ENCODE data around the gene GPRASP3.
"Not testable (repeated sequence)": the region's sequence is repeated elsewhere in the genome, so short reads cannot be mapped to it uniquely, and the experiment has no call there.

GPRASP3 gene

DNA sequence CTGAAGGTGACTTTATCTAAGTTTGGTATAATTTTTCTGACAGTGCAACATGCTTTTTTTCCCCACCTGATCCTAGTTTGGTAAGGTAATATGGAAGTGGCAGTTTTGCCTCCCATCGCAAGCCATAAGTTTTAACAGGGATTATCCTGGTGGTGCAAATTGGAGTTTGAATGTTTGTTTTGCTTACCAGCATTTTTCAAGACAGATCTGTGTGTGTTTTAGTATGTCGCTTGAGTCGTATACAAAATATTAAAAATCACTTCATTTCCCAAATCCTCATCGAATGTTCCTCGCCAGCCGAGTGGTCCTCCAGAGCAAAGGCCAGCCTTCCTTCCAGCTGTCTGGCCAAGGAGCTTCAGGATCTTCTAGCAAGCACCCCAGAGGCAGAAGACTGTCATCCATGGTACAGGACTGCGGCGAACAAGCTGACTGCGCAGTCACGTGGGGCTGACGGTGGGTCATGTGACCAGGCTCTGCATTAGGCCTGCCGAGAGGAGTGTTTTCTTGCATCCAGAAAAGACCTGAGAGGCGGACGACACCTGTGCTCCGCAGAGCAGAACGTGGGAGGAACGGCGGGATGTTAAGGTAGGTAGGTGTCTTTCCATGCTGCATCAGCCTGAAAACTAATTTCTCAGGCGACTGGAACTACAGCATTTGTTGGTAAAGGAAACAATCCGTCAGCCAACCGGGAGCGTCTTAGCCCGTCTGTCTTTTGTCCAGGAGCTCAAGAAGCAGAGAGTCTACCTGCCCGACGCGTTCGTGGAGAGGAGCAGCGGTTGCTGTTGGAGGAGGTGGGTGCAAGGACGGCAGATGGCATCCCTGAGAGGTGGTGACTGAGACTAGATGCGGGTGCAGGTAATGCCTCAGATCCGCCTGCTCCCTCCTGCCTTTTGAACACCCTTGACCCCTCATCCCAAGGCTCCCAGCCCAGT is at the start of gene GPRASP3:
Gene GPRASP3, plus strand, starts transcription at position 507 of the 932 bp plus-strand sequence. CDS start 28,253 bp downstream, outside the sequence.
- in situ Hi-C loops (cut with MboI; ENCODE audit: low sequenced_read_pairs): no loop called here

- in situ Hi-C loops (cut with MboI; ENCODE audit: low sequenced_read_pairs): no loop called here
Measured at GRCh38 chrX:102672856-102673255, 47.7 kb upstream of the GPRASP3 start.

- in situ Hi-C loops (cut with MboI; ENCODE audit: low sequenced_read_pairs): not testable (repeated sequence)
Measured at GRCh38 chrX:102677479-102677878, 43.1 kb upstream of the GPRASP3 start.

GRCh38 chrX:102684772-102685520 is 35.6 kb upstream of the GPRASP3 start:
- in situ Hi-C loops (cut with MboI; ENCODE audit: low sequenced_read_pairs): no loop called here

GRCh38 chrX:102694749-102695148 is 25.8 kb upstream of the GPRASP3 start:
- in situ Hi-C loops (cut with MboI; ENCODE audit: low sequenced_read_pairs): no loop called here

- in situ Hi-C loops (cut with MboI; ENCODE audit: low sequenced_read_pairs): no loop called here
Measured at GRCh38 chrX:102696306-102696705, 24.2 kb upstream of the GPRASP3 start.

- in situ Hi-C loops (cut with MboI; ENCODE audit: low sequenced_read_pairs): no loop called here
Measured at GRCh38 chrX:102697494-102697893, 23.0 kb upstream of the GPRASP3 start.

DNA sequence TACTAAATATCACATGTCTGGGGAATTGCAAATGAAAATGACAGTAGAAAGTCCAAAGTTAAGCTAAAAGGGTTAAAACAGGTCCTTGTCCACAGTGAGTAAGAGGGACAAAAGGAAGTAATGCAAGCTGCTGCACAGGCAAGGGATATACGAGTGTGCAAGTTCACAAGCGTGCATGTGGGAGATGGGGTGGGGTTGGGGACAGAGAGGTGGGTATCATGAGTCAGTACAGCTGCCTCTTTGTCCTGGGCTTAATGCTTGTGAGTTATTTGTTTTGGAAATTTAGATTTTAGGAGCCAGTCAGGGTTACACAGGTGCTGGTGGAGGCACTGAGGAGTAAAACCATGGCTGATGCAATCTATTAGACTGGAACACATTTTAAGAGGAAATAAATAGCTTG is 11.6 kb upstream of the GPRASP3 start:
- in situ Hi-C loops (cut with MboI; ENCODE audit: low sequenced_read_pairs): no loop called here

- in situ Hi-C loops (cut with MboI; ENCODE audit: low sequenced_read_pairs): no loop called here
Measured at GRCh38 chrX:102711872-102712215, 8.7 kb upstream of the GPRASP3 start.

DNA sequence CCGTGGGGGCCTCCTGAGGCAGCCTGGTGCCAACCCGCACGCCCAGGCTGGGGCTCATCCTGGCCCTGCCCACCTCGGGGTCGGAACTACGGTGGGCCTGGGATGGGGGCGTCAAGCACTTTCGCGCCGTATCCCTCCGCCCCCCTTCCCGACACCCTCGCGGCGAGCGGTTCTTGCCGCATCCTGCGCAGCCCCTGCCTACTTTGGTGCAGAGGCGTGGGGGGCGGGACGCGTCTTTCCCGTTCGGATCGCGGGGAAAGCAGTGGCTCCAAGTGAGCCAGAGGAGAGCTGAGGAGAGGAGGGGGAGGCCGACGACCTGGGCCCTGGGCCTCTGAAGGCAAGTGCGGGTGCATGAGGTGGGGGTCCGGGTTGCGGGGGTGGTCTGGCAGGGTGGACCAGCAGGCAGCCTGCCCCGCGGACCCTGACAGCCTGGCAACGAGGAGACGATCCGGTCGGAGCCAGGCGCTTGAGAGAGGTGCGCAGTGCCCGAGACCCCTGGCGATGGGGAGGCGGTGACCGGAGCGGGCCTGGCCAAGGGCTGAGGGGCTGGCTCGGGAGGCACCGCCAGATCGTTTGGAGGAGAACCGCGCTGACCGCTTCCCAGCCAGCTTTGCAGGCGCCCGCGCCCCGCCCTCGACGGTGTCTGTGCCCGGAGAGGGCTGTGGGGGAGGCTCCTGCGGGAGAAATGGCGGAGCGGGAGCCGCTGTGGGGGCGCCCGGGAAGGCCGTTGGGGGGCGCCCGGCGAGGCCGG is 8.2 kb upstream of the GPRASP3 start, which contains the start of gene GPRASP2:
Gene GPRASP2, plus strand, starts transcription at position 233 of the 751 bp plus-strand sequence. CDS start 2,422 bp downstream, outside the sequence.
- in situ Hi-C loops (cut with MboI; ENCODE audit: low sequenced_read_pairs): no loop called here

DNA sequence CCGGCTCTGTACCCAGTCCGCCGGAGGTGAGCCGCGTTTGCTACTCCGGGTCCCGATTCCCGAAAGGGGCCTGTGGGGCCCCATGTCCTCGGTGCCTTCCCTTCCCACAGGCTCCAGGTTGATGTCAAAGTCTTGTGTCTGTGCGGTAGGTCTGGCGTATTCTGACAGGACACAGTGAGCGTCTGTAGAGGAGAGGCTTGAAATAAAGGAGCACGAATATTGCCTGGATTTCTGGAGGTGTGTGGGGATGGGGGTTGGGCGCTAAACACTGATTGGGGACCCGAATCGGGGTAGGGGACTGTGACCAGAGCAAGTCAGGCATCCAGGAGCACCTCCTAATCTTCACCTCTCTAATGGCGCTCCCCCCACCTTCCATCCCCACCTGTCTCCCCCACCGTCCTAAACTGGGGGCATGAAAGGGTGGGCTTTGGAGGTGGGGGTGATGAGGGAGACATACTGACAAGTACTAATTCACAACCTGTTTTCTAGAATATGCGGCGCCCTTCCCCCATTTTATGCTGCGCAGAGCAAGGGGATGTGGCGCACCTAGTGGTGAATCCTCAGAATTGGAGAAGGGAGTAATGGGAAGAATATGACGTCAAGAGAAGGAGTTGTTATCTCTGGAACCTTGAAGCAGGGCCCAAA is 7.4 kb upstream of the GPRASP3 start:
- in situ Hi-C loops (cut with MboI; ENCODE audit: low sequenced_read_pairs): no loop called here

DNA sequence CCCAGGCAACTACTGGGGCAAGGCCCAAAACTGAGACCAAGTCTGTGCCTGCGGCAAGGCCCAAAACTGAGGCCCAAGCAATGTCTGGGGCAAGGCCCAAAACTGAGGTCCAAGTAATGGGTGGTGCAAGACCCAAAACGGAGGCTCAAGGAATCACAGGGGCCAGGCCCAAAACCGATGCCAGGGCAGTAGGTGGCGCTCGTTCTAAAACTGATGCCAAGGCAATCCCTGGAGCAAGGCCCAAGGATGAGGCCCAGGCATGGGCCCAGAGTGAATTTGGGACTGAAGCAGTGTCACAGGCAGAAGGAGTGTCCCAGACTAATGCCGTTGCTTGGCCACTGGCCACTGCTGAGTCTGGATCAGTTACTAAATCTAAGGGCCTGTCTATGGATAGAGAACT is 5.5 kb upstream of the GPRASP3 start:
- in situ Hi-C loops (cut with MboI; ENCODE audit: low sequenced_read_pairs): no loop called here

DNA sequence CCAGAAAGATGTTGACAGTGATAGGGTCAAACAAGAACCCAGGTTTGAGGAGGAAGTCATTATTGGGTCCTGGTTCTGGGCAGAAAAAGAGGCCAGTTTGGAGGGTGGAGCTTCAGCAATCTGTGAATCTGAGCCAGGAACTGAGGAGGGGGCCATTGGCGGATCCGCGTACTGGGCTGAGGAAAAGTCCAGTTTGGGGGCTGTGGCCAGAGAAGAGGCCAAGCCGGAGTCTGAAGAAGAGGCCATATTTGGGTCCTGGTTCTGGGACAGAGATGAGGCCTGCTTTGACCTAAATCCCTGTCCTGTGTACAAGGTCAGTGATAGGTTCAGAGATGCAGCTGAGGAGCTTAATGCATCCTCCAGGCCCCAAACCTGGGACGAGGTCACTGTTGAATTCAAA is 4.6 kb upstream of the GPRASP3 start:
- in situ Hi-C loops (cut with MboI; ENCODE audit: low sequenced_read_pairs): no loop called here

DNA sequence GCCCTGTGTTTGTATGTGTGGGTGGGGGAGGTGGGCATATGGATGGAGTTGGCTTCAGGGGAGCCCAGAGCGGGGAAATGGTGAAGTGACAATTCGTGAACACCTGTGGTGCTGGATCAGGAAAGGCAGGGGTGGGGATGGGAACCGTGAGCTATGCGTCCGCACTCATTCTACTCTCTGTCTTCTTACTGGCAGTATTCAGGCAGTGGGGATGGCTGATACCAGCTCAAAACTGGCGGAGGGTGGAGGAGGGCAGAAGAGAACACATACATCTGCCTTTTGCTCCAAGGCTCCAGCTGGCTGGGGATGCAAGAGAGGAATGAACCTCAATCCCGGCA is 595 bp downstream of the GPRASP3 start:
- in situ Hi-C loops (cut with MboI; ENCODE audit: low sequenced_read_pairs): not testable (repeated sequence)

GRCh38 chrX:102723456-102723855 is 2.9 kb downstream of the GPRASP3 start:
- in situ Hi-C loops (cut with MboI; ENCODE audit: low sequenced_read_pairs): no loop called here

- in situ Hi-C loops (cut with MboI; ENCODE audit: low sequenced_read_pairs): no loop called here
Measured at GRCh38 chrX:102727761-102728160, 7.2 kb downstream of the GPRASP3 start.

GRCh38 chrX:102728646-102729045 is 8.1 kb downstream of the GPRASP3 start:
- in situ Hi-C loops (cut with MboI; ENCODE audit: low sequenced_read_pairs): no loop called here

- in situ Hi-C loops (cut with MboI; ENCODE audit: low sequenced_read_pairs): no loop called here
Measured at GRCh38 chrX:102739657-102740056, 19.1 kb downstream of the GPRASP3 start.

DNA sequence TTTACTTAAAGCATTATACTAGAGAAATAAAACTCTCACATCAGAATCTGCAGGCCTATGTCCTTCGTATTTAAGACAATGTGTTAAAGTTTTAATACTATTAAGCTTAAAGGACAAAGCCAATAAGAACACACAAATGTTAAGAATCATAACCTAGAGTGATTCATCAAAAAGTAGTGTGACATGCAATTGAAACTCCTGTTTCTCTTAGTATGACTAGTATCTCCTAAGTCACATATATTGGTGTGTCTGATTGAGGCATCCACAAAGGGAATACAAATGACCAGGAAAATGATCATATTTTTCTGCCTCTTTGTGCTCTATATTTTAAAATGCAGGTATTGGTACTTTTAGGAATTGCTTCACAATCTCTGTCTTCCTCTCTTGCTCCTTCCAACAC is 23.8 kb downstream of the GPRASP3 start:
- in situ Hi-C loops (cut with MboI; ENCODE audit: low sequenced_read_pairs): no loop called here

DNA sequence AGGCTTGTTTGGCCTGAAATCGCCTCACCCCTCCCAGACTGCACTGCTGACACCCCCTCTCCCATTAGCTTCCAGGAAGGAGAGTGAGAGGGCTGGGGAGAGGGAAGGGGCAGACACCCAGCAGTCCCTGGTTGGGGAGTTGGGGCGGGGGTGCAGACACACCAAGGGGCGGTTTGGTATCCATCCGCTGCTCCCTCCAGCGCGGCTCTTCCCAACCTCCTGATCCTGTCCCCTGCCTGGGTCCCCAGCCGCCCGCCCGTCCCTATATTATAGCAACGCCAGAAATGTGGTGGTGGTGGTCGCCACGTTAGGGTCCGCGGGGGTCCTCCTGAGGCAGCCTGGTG is 24.9 kb downstream of the GPRASP3 start:
- in situ Hi-C loops (cut with MboI; ENCODE audit: low sequenced_read_pairs): no loop called here
